Glutamatergic neuron (in vitro differentiated cells): ENCODE measurements around the gene LRWD1. TPM values are rescaled to one million over a fixed set of nuclear protein-coding genes. Genes with fewer than 3 reads are reported as not detected.

Source experiments
- DNase-seq: peaks from one replicate; pipeline ENCODE4 v3.0.0; 2022
- H3K27ac Mint-ChIP-seq: one replicate; pipeline ENCODE4 v1.8.0; 2020; ENCODE audit warnings: mild to moderate bottlenecking, mixed read lengths, inconsistent platforms; ENCODE audit not compliant: unreplicated experiment
- H3K27me3 Mint-ChIP-seq: one replicate; pipeline ENCODE4 v1.8.0; 2020; ENCODE audit warnings: mild to moderate bottlenecking, moderate library complexity, mixed read lengths, inconsistent platforms; ENCODE audit not compliant: unreplicated experiment
- H3K36me3 Mint-ChIP-seq: one replicate; pipeline ENCODE4 v1.8.0; 2020; ENCODE audit warnings: mild to moderate bottlenecking, mixed read lengths, inconsistent platforms; ENCODE audit not compliant: unreplicated experiment
- H3K4me1 Mint-ChIP-seq: one replicate; pipeline ENCODE4 v1.8.0; 2020; ENCODE audit warnings: mild to moderate bottlenecking, low read depth, mixed read lengths, inconsistent platforms; ENCODE audit not compliant: unreplicated experiment
- H3K4me3 Mint-ChIP-seq: one replicate; pipeline ENCODE4 v1.8.0; 2020; ENCODE audit warnings: mild to moderate bottlenecking, mixed read lengths, inconsistent platforms; ENCODE audit not compliant: unreplicated experiment
- H3K9me3 Mint-ChIP-seq: one replicate; pipeline ENCODE4 v1.8.0; 2020; ENCODE audit warnings: mild to moderate bottlenecking, moderate library complexity, mixed read lengths, inconsistent platforms; ENCODE audit not compliant: unreplicated experiment
- CTCF ChIP-seq: fragments of 200-600 bp; sonication (generic); IDR thresholded peaks from one replicate; pipeline ENCODE4 v1.5.0; 2021; ENCODE audit not compliant: partially characterized antibody, unreplicated experiment
- total RNA-seq: library from RNA; stranded (reverse); fragmentation: NEBNext Ultra II Directional; extraction: Animal tissue kit (Norgen Biotek cat#: 25700); gene quantifications from one replicate; pipeline ENCODE4 v1.2.1, GENCODE V29; 2021; ENCODE audit not compliant: unreplicated experiment

Gene LRWD1
- total RNA-seq, 1 donor from 2014 or later = 37.0 TPM

GRCh38 chr7:102439963-102440795, 24.6 kb upstream of the LRWD1 start:
- Mint-ChIP-seq H3K4me1 (peaks cover 12% of the 10 kb centered on the region), H3K27me3 (peaks cover 2% of the 10 kb centered on the region), H3K27ac (no peak overlapping the region), H3K36me3 (no peaks in the 10 kb centered on the region), H3K9me3 (peaks cover 2% of the 10 kb centered on the region), H3K4me3 (no peak overlapping the region)
- TF ChIP-seq CTCF = no peak
- no peak for DNase-seq

- no peak for DNase-seq
- TF ChIP-seq CTCF = no peak
- H3K4me3 Mint-ChIP-seq = no peak overlapping the region
- H3K27ac Mint-ChIP-seq = peak overlapping the region; percentile 20
- H3K9me3 Mint-ChIP-seq = peaks cover 2% of the 10 kb centered on the region
- H3K36me3 Mint-ChIP-seq = no peaks in the 10 kb centered on the region
- H3K4me1 Mint-ChIP-seq = peaks cover 7% of the 10 kb centered on the region
- H3K27me3 Mint-ChIP-seq = peaks cover 2% of the 10 kb centered on the region
Measured at GRCh38 chr7:102444961-102445673, 19.7 kb upstream of the LRWD1 start.

GRCh38 chr7:102445674-102446071, 19.1 kb upstream of the LRWD1 start:
- no peak overlapping the region for H3K27ac Mint-ChIP-seq

GRCh38 chr7:102446387-102447156, 18.2 kb upstream of the LRWD1 start:
- no peak for TF ChIP-seq CTCF
- no peak for DNase-seq
- no peak overlapping the region for H3K27ac Mint-ChIP-seq
- H3K27me3 Mint-ChIP-seq = peaks cover 4% of the 10 kb centered on the region
- H3K9me3 Mint-ChIP-seq = peaks cover 2% of the 10 kb centered on the region
- peaks cover 5% of the 10 kb centered on the region for H3K4me1 Mint-ChIP-seq
- no peak overlapping the region for H3K4me3 Mint-ChIP-seq
- no peaks in the 10 kb centered on the region for H3K36me3 Mint-ChIP-seq

More at GRCh38 chr7:102445674-102446071, 19.1 kb upstream of the LRWD1 start:
- Mint-ChIP-seq H3K27me3 (peaks cover 4% of the 10 kb centered on the region), H3K4me3 (no peak overlapping the region), H3K4me1 (peaks cover 7% of the 10 kb centered on the region), H3K36me3 (no peaks in the 10 kb centered on the region), H3K9me3 (peaks cover 2% of the 10 kb centered on the region)
- TF ChIP-seq CTCF = no peak
- DNase-seq = no peak
